Natural killer cell treated with Interleukin-12 subunit alpha and Interleukin-12 subunit beta and Interleukin-15 and Interleukin-18, amount 100 ng/mL, for 72 hours (primary cell): ENCODE data around the gene ZNF106. TPM values are rescaled to one million over a fixed set of nuclear protein-coding genes. Genes with fewer than 3 reads are reported as not detected.

Source experiments
- ATAC-seq, 2 donors: fragments of 150-1000 bp; cut with Tn5 transposase in 1 of 2; sonication (Bioruptor Pico), chemical (Tn5 transposase) in 1 of 2; 2 replicates each; pipeline ENCODE4 v1.10.0; 2021
- DNase-seq: peaks from one replicate; pipeline ENCODE4 v3.0.0; 2022; ENCODE audit warnings: low spot score
- H3K27ac Mint-ChIP-seq, 2 donors: 1 replicate in 1 of 2; 2 replicates in 1 of 2; pipeline ENCODE4 v1.8.0; 2022; ENCODE audit warnings: mixed read lengths in 2 of 2, mild to moderate bottlenecking in 1 of 2, moderate library complexity in 1 of 2
- H3K27me3 Mint-ChIP-seq, 2 donors: 1 replicate in 1 of 2; 2 replicates in 1 of 2; pipeline ENCODE4 v1.8.0; 2022; ENCODE audit warnings: mixed read lengths in 2 of 2
- H3K36me3 Mint-ChIP-seq: one replicate; pipeline ENCODE4 v1.8.0; 2022; ENCODE audit warnings: mixed read lengths
- H3K4me1 Mint-ChIP-seq, 2 donors: 1 replicate in 1 of 2; 2 replicates in 1 of 2; pipeline ENCODE4 v1.8.0; 2022; ENCODE audit warnings: low read depth in 2 of 2, mixed read lengths in 2 of 2, mild to moderate bottlenecking in 1 of 2
- H3K4me3 Mint-ChIP-seq: one replicate; pipeline ENCODE4 v1.8.0; 2022; ENCODE audit warnings: mixed read lengths
- H3K9me3 Mint-ChIP-seq: 2 replicates; pipeline ENCODE4 v1.8.0; 2022; ENCODE audit warnings: mixed read lengths
- total RNA-seq, 2 donors: library from RNA; stranded (reverse); gene quantifications; one replicate each; pipeline ENCODE4 v1.2.3, GENCODE V29; 2022

Gene ZNF106
- total RNA-seq, 2 donors from 2014 or later, result 53.5 to 55.9 TPM

DNA sequence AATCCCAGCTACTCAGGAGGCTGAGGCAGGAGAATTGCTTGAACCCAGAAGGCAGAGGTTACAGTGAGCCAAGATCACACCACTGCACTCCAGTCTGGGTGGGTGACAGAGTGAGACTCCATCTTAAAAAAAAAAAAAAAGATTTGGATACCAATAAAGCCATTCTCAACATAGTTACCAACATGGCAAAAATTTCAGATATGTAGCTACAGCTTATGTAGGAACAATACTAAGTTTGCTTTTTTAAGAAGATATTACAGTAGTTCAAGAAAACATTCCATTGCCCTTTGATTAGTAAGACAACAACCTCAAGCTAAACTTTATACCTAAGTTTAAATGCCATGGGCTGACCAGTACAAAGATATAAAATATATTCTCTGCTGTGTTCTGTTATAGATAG lies 34.4 kb downstream of the ZNF106 start:
- no peaks in the 10 kb centered on the region for H3K9me3 Mint-ChIP-seq
- H3K4me3 Mint-ChIP-seq, result no peak overlapping the region
- DNase-seq (no peak), ATAC-seq (no peak)
- H3K36me3 Mint-ChIP-seq, result peaks cover 5% of the 10 kb centered on the region
- no peaks in the 10 kb centered on the region for H3K27me3 Mint-ChIP-seq
- H3K27ac Mint-ChIP-seq, result no peak overlapping the region
- H3K4me1 Mint-ChIP-seq, result peaks cover 0 to 8% of the 10 kb centered on the region in 2 donors

DNA sequence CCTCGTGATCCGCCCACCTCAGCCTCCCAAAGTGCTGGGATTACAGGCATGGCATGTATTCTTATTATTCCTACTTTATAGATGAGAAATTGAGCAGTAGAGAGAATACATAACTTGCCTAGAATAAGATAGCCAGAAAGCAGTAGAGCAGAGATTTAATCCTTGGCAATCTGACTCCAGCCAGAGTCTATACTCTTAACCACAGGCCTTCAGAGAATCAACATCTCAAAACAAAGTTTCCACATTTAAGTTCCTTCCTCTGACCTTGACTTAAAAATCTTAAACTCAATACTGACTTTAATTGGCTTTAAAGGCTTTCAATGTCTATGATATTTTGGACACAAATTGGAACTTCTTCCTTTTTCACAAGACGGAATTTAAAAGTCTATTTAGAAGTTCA lies 37.1 kb downstream of the ZNF106 start:
- Mint-ChIP-seq H3K4me1 (peaks cover 0 to 5% of the 10 kb centered on the region in 2 donors), H3K36me3 (peaks cover 16% of the 10 kb centered on the region), H3K27me3 (no peaks in the 10 kb centered on the region), H3K27ac (no peak overlapping the region), H3K4me3 (no peak overlapping the region), H3K9me3 (no peaks in the 10 kb centered on the region)
- DNase-seq, result no peak
- no peak for ATAC-seq

DNA sequence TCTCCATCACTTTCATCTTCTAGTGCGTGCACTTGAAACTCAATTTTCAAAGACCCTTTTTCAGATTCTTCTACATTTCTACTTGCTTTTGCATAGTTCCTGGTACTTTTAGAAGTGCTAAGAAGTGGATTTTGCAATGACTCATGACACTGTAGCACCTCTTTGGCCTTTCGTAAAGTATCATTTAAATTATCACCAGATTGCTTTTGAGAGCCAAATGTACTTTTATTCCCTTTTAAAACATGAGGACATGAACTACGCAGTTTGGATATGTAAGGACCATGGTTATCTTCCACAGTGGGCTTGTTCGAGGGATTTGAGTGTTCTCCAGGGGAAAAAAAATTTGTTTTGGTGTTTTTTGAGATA lies 40.5 kb downstream of the ZNF106 start:
- Mint-ChIP-seq H3K27ac (no peak overlapping the region), H3K36me3 (peaks cover 16% of the 10 kb centered on the region), H3K9me3 (no peaks in the 10 kb centered on the region), H3K27me3 (no peaks in the 10 kb centered on the region), H3K4me1 (peaks cover 0 to 3% of the 10 kb centered on the region in 2 donors), H3K4me3 (no peak overlapping the region)
- ATAC-seq (no peak), DNase-seq (no peak)

DNA sequence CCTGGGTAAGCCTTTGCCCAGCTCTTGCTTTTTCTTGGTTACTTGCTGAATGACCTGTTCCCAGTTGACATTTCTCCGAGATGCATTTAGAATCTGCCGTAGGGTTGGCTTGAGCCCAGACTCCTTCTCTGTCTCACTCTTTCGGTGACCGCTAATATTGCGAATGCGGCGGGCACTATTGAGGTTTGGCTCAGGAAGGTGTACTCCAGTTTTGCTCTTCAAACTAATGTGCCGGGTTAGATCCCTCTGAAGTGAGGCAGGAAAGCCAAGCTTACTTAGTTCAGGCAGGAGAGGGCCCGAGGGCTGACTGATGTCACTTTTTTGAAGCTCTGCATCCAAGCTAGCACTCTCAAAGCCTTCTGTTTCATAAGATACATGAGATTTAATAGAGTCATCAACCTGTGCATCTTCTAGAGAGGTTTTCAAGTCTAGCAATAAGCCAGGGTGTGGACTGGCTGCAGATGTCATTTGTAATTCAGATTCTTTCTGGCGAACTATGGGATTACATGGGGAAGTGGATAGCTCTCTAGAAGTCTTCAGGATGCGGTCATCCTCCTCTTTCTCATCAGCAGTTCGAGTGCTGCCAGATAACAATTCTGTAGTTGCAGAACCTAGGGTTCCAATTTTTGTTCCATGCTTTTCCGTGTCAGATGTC lies 41.0 kb downstream of the ZNF106 start:
- Mint-ChIP-seq H3K9me3 (no peaks in the 10 kb centered on the region), H3K27ac (no peak overlapping the region), H3K4me3 (no peak overlapping the region), H3K4me1 (peaks cover 0 to 3% of the 10 kb centered on the region in 2 donors), H3K36me3 (peaks cover 16% of the 10 kb centered on the region), H3K27me3 (no peaks in the 10 kb centered on the region)
- DNase-seq (no peak), ATAC-seq (no peak)

DNA sequence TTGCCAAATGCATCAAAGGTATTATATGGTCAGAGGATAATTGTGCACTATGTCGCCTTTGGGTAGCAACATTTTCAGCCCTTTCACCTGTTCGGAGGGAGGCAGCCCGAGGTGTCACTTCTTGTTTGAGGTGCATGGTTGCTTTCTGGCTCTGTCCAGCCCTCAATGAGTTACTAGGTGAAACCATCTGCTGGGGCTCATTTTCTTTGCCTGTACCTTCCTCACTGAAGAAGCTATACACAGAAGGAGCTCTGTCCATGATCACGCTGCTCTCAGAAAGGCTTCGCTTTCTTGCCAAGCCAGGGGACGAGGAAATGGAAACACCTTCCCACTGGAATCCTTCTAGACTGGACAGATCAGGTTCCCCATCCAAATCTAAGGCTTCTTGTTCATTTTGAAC lies 42.7 kb downstream of the ZNF106 start:
- H3K27ac Mint-ChIP-seq, result no peak overlapping the region

DNA sequence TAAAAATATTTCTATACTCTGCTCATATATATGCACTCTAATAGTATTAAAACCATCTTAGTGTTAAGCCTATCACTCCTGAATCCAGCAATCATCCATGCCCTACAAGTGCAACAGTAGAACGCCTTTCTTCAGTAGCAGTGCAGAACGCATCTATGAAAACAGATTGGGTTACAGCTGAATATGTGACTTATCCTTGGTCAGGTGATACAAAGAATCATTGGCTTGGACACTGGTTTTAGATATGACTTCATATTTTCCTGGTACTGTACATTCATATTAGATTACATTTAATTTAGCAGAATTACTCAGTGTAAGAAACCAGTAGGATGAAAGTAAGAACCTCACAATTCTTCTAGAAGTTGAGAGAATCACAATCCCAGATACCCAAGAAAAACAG lies 43.3 kb downstream of the ZNF106 start:
- no peaks in the 10 kb centered on the region for H3K27me3 Mint-ChIP-seq
- H3K4me1 Mint-ChIP-seq, result peaks cover 0 to 3% of the 10 kb centered on the region in 2 donors
- H3K9me3 Mint-ChIP-seq, result no peaks in the 10 kb centered on the region
- no peak overlapping the region for H3K4me3 Mint-ChIP-seq
- no peak overlapping the region for H3K27ac Mint-ChIP-seq
- DNase-seq (no peak), ATAC-seq (no peak)
- peaks cover 16% of the 10 kb centered on the region for H3K36me3 Mint-ChIP-seq

More for the DNA sequence above, 42.7 kb downstream of the ZNF106 start:
- ATAC-seq (no peak), DNase-seq (no peak)
- Mint-ChIP-seq H3K27me3 (no peaks in the 10 kb centered on the region), H3K4me3 (no peak overlapping the region), H3K4me1 (peaks cover 0 to 3% of the 10 kb centered on the region in 2 donors), H3K9me3 (no peaks in the 10 kb centered on the region), H3K36me3 (peaks cover 16% of the 10 kb centered on the region)

DNA sequence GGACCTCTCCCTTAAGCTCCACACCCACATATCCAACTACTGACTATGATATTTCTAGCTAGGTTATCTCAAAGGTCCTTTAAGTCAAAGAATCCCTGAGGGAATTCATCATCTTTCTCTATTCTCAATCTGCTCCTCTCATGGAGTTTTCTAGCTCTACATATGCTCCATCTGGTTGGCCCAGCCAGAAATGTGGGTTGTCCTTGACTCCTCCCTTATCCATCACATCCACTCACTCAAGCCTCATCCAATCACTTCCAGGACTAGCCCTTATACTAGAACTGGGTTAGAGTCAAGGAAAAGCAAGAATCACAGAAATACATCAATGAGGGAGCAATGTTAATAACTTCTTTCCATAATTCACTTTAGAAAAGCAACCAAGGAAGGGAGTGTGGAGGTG lies 45.4 kb downstream of the ZNF106 start:
- no peaks in the 10 kb centered on the region for H3K27me3 Mint-ChIP-seq
- H3K9me3 Mint-ChIP-seq, result no peaks in the 10 kb centered on the region
- peaks cover 9% of the 10 kb centered on the region for H3K36me3 Mint-ChIP-seq
- no peak overlapping the region for H3K27ac Mint-ChIP-seq
- DNase-seq (no peak), ATAC-seq (no peak)
- H3K4me1 Mint-ChIP-seq, result peaks cover 0 to 3% of the 10 kb centered on the region in 2 donors
- no peak overlapping the region for H3K4me3 Mint-ChIP-seq

DNA sequence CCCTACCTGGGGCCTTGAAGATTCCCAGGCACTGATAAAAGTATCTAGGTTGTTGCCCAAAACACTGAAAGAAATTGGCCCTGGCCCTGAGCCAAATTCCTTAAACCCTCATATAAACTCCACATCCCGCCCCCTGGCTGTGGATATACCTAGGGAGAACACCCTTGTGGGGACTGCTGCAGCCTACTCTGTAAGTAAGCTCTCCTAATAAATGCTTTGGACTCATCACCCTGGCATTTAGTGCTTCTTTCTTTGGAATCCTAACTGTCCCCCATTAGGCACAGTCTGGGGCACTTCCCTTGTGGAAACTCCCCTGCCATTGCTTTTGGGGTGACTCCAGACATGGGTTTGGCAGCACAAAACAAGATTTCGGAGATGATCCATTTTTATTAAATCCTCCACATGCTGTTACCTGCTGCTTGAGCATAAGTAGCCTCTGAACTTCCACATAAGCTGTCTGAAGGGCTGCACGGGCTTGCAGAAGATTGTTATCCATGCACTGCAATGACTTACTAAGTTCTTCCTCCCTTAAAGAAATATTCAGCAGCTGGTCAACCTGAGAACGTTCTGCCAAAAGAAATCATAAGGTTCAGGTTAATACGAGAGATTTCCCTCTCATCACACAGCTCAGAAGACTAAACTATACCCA lies 46.4 kb downstream of the ZNF106 start:
- DNase-seq (no peak), ATAC-seq (no peak)
- Mint-ChIP-seq H3K27me3 (no peaks in the 10 kb centered on the region), H3K27ac (no peak overlapping the region), H3K4me3 (no peak overlapping the region), H3K4me1 (peaks cover 0 to 3% of the 10 kb centered on the region in 2 donors), H3K9me3 (no peaks in the 10 kb centered on the region), H3K36me3 (peaks cover 12% of the 10 kb centered on the region)

DNA sequence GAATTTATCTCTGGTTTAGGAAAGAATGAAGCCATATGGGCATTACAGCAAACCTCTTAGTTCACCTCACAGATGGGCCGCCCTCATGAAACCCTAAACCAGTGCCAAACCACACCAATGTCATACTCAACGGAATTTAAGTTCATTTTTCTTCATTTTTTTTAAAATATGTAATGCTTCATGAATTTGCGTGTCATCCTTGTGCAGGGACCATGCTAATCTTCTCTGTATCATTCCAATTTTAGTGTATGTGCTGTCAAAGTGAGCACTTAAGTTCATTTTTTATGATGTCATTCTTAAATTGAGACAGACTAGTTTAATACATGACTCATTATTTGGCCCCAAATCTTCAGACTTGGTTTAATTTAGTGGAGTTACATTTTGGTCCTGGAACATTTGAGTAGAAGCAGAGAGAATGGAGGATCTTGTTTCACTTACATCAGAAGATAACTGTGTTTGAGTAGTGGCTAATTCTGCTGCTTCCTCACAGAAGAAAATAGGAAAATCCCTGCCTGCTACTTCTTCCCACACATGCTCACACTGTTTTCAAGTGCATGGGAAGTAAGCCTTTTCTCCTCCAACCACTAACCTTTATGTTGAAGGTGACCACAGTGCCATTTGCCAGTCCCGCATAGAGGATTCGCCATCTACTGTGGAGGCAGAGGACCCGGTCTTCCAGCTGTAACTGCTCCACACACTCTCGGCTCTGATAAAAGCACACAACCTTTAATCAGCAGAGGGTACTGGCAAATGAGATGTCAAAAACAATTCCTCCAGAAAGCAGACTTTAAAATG lies 63.3 kb downstream of the ZNF106 start:
- Mint-ChIP-seq H3K4me1 (no peaks in the 10 kb centered on the region), H3K27ac (no peak overlapping the region), H3K4me3 (no peak overlapping the region), H3K36me3 (peaks cover 23% of the 10 kb centered on the region), H3K27me3 (no peaks in the 10 kb centered on the region), H3K9me3 (no peaks in the 10 kb centered on the region)
- DNase-seq (no peak), ATAC-seq (no peak)

DNA sequence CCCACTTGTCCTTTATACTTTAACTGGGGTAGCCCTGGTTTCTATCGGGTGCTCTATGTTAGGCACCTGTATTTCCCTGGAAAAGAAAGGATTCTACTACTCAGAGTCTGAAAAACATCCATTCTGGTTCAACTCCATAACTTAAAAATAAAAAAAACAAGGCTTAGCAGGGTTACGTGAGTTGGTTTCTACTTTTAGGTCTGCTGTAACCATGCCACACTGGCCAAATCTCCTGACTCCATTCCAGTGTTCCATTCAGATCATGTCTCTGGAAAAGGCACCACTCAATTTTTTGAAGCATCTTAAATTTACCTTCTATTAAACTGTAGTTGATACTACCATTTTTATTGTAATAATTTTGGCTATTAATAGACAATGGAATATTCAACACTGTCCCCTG lies 69.6 kb downstream of the ZNF106 start:
- no peak overlapping the region for H3K4me3 Mint-ChIP-seq
- DNase-seq (no peak), ATAC-seq (no peak)
- peaks cover 30% of the 10 kb centered on the region for H3K36me3 Mint-ChIP-seq
- H3K4me1 Mint-ChIP-seq, result no peaks in the 10 kb centered on the region
- no peak overlapping the region for H3K27ac Mint-ChIP-seq
- H3K9me3 Mint-ChIP-seq, result no peaks in the 10 kb centered on the region
- H3K27me3 Mint-ChIP-seq, result no peaks in the 10 kb centered on the region

DNA sequence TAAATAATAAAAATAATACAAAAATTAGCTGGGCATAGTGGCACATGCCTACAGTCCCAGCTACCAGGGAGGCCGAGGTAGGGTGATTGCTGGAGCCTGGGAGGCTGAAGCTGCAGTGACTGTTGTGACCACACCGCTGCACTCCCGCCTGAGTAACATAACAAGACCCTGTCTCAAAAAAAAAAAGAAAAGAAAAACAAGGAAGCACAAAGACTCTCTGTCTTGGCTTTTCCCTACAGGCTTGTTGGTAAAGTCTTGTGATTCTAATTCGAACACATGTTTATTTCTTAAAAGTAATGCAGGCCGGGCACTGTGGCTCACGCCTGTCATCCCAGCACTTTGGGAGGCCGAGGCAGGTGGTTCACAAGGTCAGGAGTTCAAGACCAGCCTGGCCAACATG lies 71.6 kb downstream of the ZNF106 start:
- no peak for ATAC-seq
- peaks cover 28% of the 10 kb centered on the region for H3K36me3 Mint-ChIP-seq

DNA sequence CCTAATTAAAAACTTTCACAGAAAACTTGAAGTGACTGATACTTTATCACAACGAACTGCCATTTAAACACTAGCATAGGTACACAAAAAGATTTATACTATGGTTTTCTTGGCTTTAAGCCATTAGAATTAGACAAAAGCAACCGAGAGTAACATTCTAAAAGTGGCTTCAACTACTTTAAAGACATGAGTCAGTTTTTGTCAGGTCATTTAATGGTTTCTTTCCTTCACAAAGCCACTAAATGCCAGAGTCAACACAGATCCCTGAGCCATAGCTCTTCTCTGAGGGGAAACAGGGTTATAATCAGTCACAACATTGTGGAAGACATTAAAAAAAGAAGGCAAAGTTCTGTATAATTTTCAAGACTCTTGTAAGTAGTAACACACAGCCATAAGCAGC lies 77.0 kb downstream of the ZNF106 start:
- Mint-ChIP-seq H3K36me3 (peaks cover 14% of the 10 kb centered on the region), H3K9me3 (no peaks in the 10 kb centered on the region), H3K27me3 (no peaks in the 10 kb centered on the region), H3K4me3 (no peak overlapping the region), H3K4me1 (peaks cover 0 to 4% of the 10 kb centered on the region in 2 donors), H3K27ac (no peak overlapping the region)
- DNase-seq (no peak), ATAC-seq (no peak)

More for the DNA sequence above, 71.6 kb downstream of the ZNF106 start:
- Mint-ChIP-seq H3K4me3 (no peak overlapping the region), H3K27me3 (no peaks in the 10 kb centered on the region), H3K27ac (no peak overlapping the region), H3K9me3 (no peaks in the 10 kb centered on the region), H3K4me1 (peaks cover 0 to 4% of the 10 kb centered on the region in 2 donors)
- DNase-seq, result no peak

DNA sequence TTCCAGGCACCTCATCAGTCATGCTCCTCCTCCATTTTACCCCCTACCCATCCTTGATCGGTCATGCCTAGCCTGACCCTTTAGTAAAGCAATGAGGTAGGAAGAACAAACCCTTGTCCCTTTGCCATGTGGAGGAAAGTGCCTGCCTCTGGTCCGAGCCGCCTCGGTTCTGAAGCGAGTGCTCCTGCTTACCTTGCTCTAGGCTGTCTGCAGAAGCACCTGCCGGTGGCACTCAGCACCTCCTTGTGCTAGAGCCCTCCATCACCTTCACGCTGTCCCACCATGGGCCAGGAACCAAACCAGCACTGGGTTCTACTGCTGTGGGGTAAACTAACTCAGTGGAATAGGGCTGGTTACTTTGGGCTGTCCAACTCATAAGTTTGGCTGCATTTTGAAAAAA lies 79.1 kb downstream of the ZNF106 start:
- Mint-ChIP-seq H3K36me3 (peaks cover 5% of the 10 kb centered on the region), H3K27ac (no peak overlapping the region), H3K4me3 (no peak overlapping the region), H3K4me1 (peaks cover 0 to 4% of the 10 kb centered on the region in 2 donors), H3K27me3 (no peaks in the 10 kb centered on the region), H3K9me3 (no peaks in the 10 kb centered on the region)
- ATAC-seq (peak in 1 of 2 donors; percentile 17), DNase-seq (no peak)

DNA sequence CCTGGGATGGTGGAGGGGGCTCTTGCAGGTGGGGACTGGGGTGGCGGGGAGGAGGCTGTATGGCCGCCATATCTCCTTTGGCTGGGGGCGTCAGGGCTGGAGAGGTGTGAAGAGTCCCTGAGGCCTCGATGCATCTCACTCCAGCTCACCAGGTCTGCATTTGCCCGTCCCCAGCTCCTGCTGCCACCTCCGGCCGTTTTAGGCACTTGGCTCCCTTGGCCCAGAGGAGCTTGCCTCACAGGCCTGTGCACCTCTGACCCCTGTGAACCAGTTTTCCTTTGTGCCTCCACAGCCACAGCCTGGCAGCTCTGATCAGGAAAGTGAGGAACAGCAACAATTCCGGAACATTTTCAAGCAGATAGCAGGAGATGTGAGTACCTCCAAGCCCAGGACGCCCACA lies 81.9 kb downstream of the ZNF106 start:
- Mint-ChIP-seq H3K4me1 (no peaks in the 10 kb centered on the region), H3K27me3 (no peaks in the 10 kb centered on the region), H3K36me3 (no peaks in the 10 kb centered on the region), H3K9me3 (no peaks in the 10 kb centered on the region), H3K27ac (no peak overlapping the region), H3K4me3 (no peak overlapping the region)
- ATAC-seq (no peak), DNase-seq (no peak)
